Kidney epithelial cell (primary cell): ENCODE measurements around the gene LOC128125822.
"Not testable (repeated sequence)": the region's sequence is repeated elsewhere in the genome, so short reads cannot be mapped to it uniquely, and the experiment has no call there.

Source experiments
- DNase-seq: peaks from one replicate; pipeline ENCODE4 v3.0.0-alpha.2; 2010; ENCODE audit warnings: low read depth
- H3K27me3 ChIP-seq: 2 replicates; pipeline ENCODE4 v1.6.0; 2011; ENCODE audit warnings: low read length; ENCODE audit not compliant: control insufficient read depth, insufficient read depth
- H3K36me3 ChIP-seq: 2 replicates; pipeline ENCODE4 v1.5.1; 2011; ENCODE audit warnings: low read length; ENCODE audit not compliant: control insufficient read depth, insufficient read depth
- H3K4me3 ChIP-seq: 2 replicates; pipeline ENCODE4 v1.5.1; 2011; ENCODE audit warnings: low read depth, mild to moderate bottlenecking, control low read depth, low read length
- TF ChIP-seq, protein P1 (sequence below): IDR thresholded peaks from 2 replicates; pipeline ENCODE4 v1.5.1; 2011; ENCODE audit warnings: mild to moderate bottlenecking, moderate library complexity, low read length, control low read depth, inconsistent platforms; ENCODE audit not compliant: insufficient read depth, poor library complexity, severe bottlenecking

Gene LOC128125822

DNA sequence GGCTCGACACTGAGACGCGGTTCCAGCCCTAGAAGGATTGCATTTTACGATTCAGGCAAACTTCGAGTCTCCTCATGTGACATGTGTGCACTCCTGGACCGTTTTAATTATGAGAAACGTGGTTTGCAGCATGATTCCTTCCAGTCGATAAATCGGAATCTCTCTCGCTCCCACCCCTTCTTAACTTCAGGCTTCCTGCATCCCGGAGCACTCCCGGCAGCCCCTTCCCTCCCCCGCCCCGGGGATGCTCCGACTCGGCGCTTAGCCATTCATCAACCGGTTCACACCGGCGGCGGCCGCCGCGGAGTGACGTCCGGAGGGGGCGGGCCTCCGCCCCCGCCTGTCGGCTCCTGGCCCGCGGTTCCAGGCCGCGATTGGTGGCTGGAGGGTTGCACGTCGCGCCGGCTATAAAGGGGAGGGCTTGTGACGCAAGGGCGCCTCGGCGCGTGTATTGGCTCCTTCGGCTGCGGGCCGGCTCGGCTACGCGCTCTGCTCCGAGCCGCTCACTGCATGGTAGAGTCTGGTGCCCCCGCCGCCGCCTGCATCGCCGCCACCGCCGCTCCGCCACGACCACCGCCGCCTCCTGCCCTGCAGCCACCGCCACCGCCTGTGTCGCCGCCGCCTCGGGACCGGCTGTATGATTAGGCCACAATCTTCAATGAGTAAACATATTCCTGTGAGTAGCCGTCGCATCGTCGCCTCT, at the start of gene LOC128125822, which contains the start of gene PTP4A1:
Gene LOC128125822 (plus strand): TSS at position 437 of the 703 bp plus-strand sequence.
Gene PTP4A1 (plus strand): TSS at position 437 of the 703 bp plus-strand sequence. CDS start 4,401 bp downstream, outside the sequence.
- TF ChIP-seq, protein P1, sequence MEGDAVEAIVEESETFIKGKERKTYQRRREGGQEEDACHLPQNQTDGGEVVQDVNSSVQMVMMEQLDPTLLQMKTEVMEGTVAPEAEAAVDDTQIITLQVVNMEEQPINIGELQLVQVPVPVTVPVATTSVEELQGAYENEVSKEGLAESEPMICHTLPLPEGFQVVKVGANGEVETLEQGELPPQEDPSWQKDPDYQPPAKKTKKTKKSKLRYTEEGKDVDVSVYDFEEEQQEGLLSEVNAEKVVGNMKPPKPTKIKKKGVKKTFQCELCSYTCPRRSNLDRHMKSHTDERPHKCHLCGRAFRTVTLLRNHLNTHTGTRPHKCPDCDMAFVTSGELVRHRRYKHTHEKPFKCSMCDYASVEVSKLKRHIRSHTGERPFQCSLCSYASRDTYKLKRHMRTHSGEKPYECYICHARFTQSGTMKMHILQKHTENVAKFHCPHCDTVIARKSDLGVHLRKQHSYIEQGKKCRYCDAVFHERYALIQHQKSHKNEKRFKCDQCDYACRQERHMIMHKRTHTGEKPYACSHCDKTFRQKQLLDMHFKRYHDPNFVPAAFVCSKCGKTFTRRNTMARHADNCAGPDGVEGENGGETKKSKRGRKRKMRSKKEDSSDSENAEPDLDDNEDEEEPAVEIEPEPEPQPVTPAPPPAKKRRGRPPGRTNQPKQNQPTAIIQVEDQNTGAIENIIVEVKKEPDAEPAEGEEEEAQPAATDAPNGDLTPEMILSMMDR, result no peak
- H3K36me3 ChIP-seq, result no peaks in the 10 kb centered on the region
- peak within 1 kb of the TSS; percentile 99 for H3K4me3 ChIP-seq
- no peaks in the 10 kb centered on the region for H3K27me3 ChIP-seq
- peak; percentile 86 for DNase-seq

DNA sequence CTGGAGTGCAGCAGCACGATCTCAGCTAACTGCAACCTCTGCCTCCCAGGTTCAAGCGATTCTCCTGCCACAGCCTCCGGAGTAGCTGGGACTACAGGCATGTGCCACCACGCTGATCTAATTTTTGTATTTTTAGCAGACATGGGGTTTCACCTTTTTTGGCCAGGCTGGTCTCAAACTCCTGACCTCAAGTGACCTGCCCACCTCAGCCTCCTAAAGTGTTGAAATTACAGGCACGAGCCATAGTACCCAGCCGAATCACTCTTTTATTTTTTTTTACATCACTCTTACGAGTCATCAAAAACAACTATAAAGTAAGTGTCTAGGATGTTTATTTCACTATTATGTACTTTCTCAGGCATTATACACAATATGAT, 49.4 kb upstream of the LOC128125822 start:
- H3K27me3 ChIP-seq, H3K4me3 ChIP-seq, DNase-seq, H3K36me3 ChIP-seq: not testable (repeated sequence)

DNA sequence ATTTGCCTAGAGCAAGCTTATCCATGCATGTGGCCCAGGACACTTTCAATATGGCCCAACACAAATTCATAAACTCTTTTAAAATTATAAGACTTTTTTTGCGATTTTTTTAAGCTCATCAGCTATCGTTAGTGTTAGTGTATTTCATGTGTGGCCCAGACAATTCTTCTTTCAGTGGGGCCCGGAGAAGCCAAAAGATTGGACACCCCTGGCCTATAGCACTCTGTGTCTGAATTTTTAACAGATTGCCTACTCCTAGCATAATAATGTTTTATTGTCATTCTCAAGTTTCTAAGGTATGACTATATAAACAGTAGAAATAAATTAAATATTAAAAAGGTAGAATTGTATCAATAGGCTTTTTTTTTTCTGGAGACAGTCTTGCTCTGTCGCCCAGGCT, 48.6 kb upstream of the LOC128125822 start:
- H3K4me3 ChIP-seq, result no peak overlapping the region
- no peaks in the 10 kb centered on the region for H3K36me3 ChIP-seq
- TF ChIP-seq, protein P1, result no peak
- H3K27me3 ChIP-seq, result no peaks in the 10 kb centered on the region
- no peak for DNase-seq

DNA sequence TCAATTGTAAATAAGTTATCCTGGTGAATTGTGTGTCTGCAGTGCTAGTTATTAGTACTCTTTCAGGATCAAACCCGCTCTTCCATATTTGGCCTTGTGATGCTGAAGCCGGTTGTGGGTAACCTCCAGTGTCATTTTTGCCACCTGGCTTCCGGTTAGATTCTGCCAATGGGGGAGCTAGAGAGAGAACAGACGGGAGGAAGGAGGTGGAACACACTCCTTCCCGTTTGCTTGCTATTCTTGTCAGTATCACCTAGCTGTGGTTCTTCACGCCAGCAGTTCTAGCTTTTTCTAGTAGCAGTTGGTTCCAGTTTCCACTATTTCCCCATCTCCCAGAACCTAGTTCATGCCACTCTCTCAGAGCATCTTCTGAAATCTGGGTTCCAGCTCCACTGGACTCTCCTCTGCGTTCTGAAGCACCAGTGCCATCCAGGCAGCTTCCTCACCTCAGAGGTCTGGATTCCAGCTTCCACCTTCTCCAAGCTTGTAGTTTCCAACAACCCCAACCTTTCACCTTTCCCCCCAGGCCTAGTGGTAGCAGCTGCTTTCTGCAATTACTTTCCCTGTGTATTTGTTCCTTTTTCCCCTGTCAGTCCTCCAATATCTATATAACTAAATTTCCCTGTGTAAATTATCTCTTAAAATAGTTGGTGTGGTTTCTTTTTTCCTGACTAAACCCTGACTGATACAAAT, 46.9 kb upstream of the LOC128125822 start:
- H3K36me3 ChIP-seq, result no peaks in the 10 kb centered on the region
- no peak overlapping the region for H3K4me3 ChIP-seq
- TF ChIP-seq, protein P1, result no peak
- DNase-seq, result no peak
- no peaks in the 10 kb centered on the region for H3K27me3 ChIP-seq

DNA sequence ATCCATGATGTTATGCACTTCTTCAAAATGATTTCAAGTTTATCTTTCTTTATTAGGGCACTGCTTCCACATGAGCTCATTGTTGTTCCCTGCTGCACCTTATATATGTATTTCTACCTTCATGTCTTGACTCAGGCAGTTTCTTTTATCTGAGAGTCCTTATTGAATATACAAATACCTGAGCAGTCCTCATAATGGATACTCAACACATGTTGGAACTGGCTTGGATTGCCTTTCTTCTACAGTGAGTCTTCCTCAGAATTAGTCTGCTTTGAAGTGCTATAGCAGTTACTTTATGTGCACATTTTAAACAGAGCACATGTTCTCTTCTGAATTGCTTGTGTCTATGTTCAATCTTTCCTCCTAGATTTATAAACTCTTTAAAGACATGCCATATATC, 45.3 kb upstream of the LOC128125822 start:
- no peaks in the 10 kb centered on the region for H3K36me3 ChIP-seq
- TF ChIP-seq, protein P1, result no peak
- no peaks in the 10 kb centered on the region for H3K27me3 ChIP-seq
- no peak overlapping the region for H3K4me3 ChIP-seq
- no peak for DNase-seq

DNA sequence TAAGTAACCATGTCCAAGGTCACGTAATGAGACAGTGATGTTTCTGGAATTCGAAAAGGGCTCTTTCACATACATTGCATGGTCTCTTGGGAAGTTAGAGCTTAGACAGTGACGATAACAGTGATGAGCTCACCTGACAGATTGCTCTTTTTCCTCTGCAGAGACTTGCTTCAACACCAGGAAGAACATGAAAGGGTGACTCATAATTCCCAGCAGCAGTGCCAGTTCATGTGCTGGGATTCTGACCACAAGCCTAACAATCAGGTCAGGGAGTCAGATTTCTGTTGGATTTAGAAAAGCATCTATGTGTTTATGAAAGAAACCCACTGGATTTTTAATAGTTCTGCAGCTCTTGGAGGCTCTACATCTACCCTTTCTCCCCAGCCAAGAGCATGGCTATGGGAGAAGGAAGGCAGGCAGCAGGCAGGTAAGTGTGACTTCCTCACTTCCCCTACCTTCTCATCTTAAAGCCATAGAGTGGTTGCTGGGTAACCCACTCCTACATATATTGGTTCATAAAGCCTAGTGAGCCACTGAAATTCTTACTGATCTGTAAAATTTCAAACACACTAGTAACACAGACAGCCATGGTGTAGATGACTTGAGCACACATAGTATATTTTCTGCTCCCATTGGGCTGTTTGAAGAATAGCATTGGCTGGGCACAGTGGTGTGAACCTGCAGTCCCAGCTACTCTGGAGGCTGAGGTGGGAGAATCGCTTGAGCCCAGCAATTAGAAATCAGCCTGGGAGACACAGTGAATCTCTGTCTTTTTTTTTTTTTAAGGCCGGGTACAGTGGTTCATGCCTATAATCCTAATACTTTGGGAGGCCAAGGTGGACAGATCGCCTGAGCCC, 44.4 kb upstream of the LOC128125822 start:
- no peaks in the 10 kb centered on the region for H3K27me3 ChIP-seq
- TF ChIP-seq, protein P1, result no peak
- no peak overlapping the region for H3K4me3 ChIP-seq
- H3K36me3 ChIP-seq, result no peaks in the 10 kb centered on the region
- DNase-seq, result peak; percentile 96
